Thyroid gland (tissue), 4 donors: ENCODE data around the gene OSBPL5.

ENCODE experiments used
- CTCF ChIP-seq, 6 experiments: fragments of 200-600 bp in 3 of 6; fragments of 450-650 bp in 3 of 6; sonication (generic) in 3 of 6; IDR thresholded peaks; one replicate each; pipeline ENCODE4 v1.5.1; 2016 to 2019; ENCODE audit warnings: antibody characterized with exemption in 6 of 6, mild to moderate bottlenecking in 2 of 6, inconsistent platforms in 1 of 6, moderate library complexity in 1 of 6
- POLR2A ChIP-seq, 2 donors: fragments of 450-650 bp; IDR thresholded peaks; one replicate each; pipeline ENCODE4 v1.6.1; 2017; ENCODE audit warnings: antibody characterized with exemption in 2 of 2, mild to moderate bottlenecking in 2 of 2, moderate library complexity in 1 of 2

- no peak for TF ChIP-seq CTCF (IDR thresholded peaks at IDR 0.05)
- TF ChIP-seq POLR2A (IDR thresholded peaks at IDR 0.05): no peak
Measured at GRCh38 chr11:3205261-3206155, 40.4 kb upstream of the OSBPL5 start.
